HG02588 (cell line): ENCODE results near the gene ZNF512.
"Not testable (repeated sequence)": the region's sequence is repeated elsewhere in the genome, so short reads cannot be mapped to it uniquely, and the experiment has no call there.

ENCODE experiments used
- ATAC-seq: cut with Tn5 transposase; IDR thresholded peaks from one replicate; pipeline ENCODE4 v1.9.1; 2021; ENCODE audit warnings: mild to moderate bottlenecking, moderate library complexity; ENCODE audit not compliant: unreplicated experiment

ZNF512 gene

GRCh38 chr2:27630257-27630656 is 47.4 kb downstream of the ZNF512 start:
- not testable (repeated sequence) for ATAC-seq

- ATAC-seq = no peak
Observed at GRCh38 chr2:27634291-27634690, 51.4 kb downstream of the ZNF512 start.

- ATAC-seq = no peak
Observed at GRCh38 chr2:27636766-27637165, 53.9 kb downstream of the ZNF512 start.

- no peak for ATAC-seq
Observed at GRCh38 chr2:27638037-27638637, 55.3 kb downstream of the ZNF512 start.

- ATAC-seq = no peak
Observed at GRCh38 chr2:27638709-27639108, 55.9 kb downstream of the ZNF512 start.

- ATAC-seq = no peak
Observed at GRCh38 chr2:27640722-27641245, 57.9 kb downstream of the ZNF512 start.

GRCh38 chr2:27645197-27645596 is 62.4 kb downstream of the ZNF512 start:
- no peak for ATAC-seq

- ATAC-seq = no peak
Observed at GRCh38 chr2:27647289-27647688, 64.4 kb downstream of the ZNF512 start.

- ATAC-seq = no peak
Observed at GRCh38 chr2:27647737-27648136, 64.9 kb downstream of the ZNF512 start.

- no peak for ATAC-seq
Observed at GRCh38 chr2:27651056-27651455, 68.2 kb downstream of the ZNF512 start.

GRCh38 chr2:27652341-27652740 is 69.5 kb downstream of the ZNF512 start:
- ATAC-seq = no peak

GRCh38 chr2:27652790-27653189 is 69.9 kb downstream of the ZNF512 start:
- ATAC-seq = no peak

- no peak for ATAC-seq
Observed at GRCh38 chr2:27653397-27653796, 70.6 kb downstream of the ZNF512 start.

GRCh38 chr2:27655155-27655951 is 72.5 kb downstream of the ZNF512 start:
- ATAC-seq = no peak

GRCh38 chr2:27661371-27661770 is 78.5 kb downstream of the ZNF512 start:
- ATAC-seq = no peak

- ATAC-seq = peak; percentile 63
Observed at GRCh38 chr2:27663285-27664153, 80.7 kb downstream of the ZNF512 start, which contains the start of the genes SLC4A1AP and SUPT7L. SLC4A1AP (plus strand) TSS chr2:27663889; CDS start chr2:27663915, 26 bp downstream. SUPT7L (minus strand) TSS chr2:27663614; CDS start chr2:27662192, 1,422 bp downstream.

- peak; percentile 27 for ATAC-seq
Observed at GRCh38 chr2:27664154-27664574, 81.3 kb downstream of the ZNF512 start.

- ATAC-seq = no peak
Observed at GRCh38 chr2:27664622-27665363, 82.0 kb downstream of the ZNF512 start.

GRCh38 chr2:27667446-27667845 is 84.6 kb downstream of the ZNF512 start:
- ATAC-seq = no peak

GRCh38 chr2:27671235-27671634 is 88.4 kb downstream of the ZNF512 start:
- no peak for ATAC-seq
